DND-41 (cell line): ENCODE measurements around the gene PHACTR1.

Source experiments
- ATAC-seq: fragments of 200-7000 bp; cut with Tn5 transposase; 3 replicates; pipeline ENCODE4 v1.9.1; 2021; ENCODE audit warnings: low read depth; ENCODE audit not compliant: insufficient read depth
- DNase-seq: peaks from one replicate; pipeline ENCODE4 v3.0.0-alpha.2; 2020
- H2AFZ ChIP-seq: 2 replicates; pipeline ENCODE4 v1.6.0; 2012; ENCODE audit warnings: low read depth, low read length
- H3K27ac ChIP-seq: 2 replicates; pipeline ENCODE4 v1.5.1; 2012; ENCODE audit warnings: low read length, inconsistent platforms
- H3K27me3 ChIP-seq: fragments of 200-600 bp; sonication (generic); 2 replicates; pipeline ENCODE4 v1.6.0; 2012; ENCODE audit warnings: low read length, mild to moderate bottlenecking, inconsistent platforms; ENCODE audit not compliant: insufficient read depth, poor library complexity
- H3K36me3 ChIP-seq: 2 replicates; pipeline ENCODE4 v1.5.1; 2012; ENCODE audit warnings: low read length, inconsistent platforms; ENCODE audit not compliant: insufficient read depth
- H3K4me1 ChIP-seq: 2 replicates; pipeline ENCODE4 v1.5.1; 2012; ENCODE audit warnings: mild to moderate bottlenecking, low read length; ENCODE audit not compliant: insufficient read depth
- H3K4me2 ChIP-seq: 2 replicates; pipeline ENCODE4 v1.6.0; 2012; ENCODE audit warnings: mild to moderate bottlenecking, moderate library complexity, low read length, inconsistent platforms; ENCODE audit not compliant: insufficient read depth
- H3K4me3 ChIP-seq, 2 experiments: fragments of 200-600 bp in 1 of 2; shearing (Covaris generic) in 1 of 2; 2 replicates each; pipeline ENCODE4 v1.5.1; 2012 to 2016; ENCODE audit warnings: inconsistent platforms in 2 of 2, low read length in 2 of 2, mild to moderate bottlenecking in 2 of 2, low read depth in 1 of 2, moderate library complexity in 1 of 2
- H3K79me2 ChIP-seq: 2 replicates; pipeline ENCODE4 v1.6.0; 2012; ENCODE audit warnings: low read length, inconsistent platforms; ENCODE audit not compliant: insufficient read depth
- H3K9ac ChIP-seq: 2 replicates; pipeline ENCODE4 v1.6.0; 2012; ENCODE audit warnings: low read depth, mild to moderate bottlenecking, inconsistent platforms, low read length, moderate library complexity
- H3K9me3 ChIP-seq: 2 replicates; pipeline ENCODE4 v1.5.1; 2012; ENCODE audit warnings: low read length, moderate library complexity, mild to moderate bottlenecking, inconsistent platforms; ENCODE audit not compliant: insufficient read depth, severe bottlenecking
- H4K20me1 ChIP-seq: 2 replicates; pipeline ENCODE4 v1.6.0; 2012; ENCODE audit warnings: low read length; ENCODE audit not compliant: insufficient read depth
- CTCF ChIP-seq: IDR thresholded peaks from 2 replicates; pipeline ENCODE4 v1.5.1; 2012; ENCODE audit warnings: borderline replicate concordance, low read length, moderate library complexity, mild to moderate bottlenecking; ENCODE audit not compliant: poor library complexity, severe bottlenecking; ENCODE audit errors: extremely low read depth
- EZH2 ChIP-seq: IDR thresholded peaks from 3 replicates; pipeline ENCODE4 v1.6.1; 2012; ENCODE audit warnings: borderline replicate concordance, low read depth, mild to moderate bottlenecking, moderate library complexity, low read length, inconsistent platforms; ENCODE audit not compliant: severe bottlenecking

Gene PHACTR1

GRCh38 chr6:12955956-12956355 is 239.4 kb downstream of the PHACTR1 start:
- Histone ChIP-seq H3K27ac (no peak overlapping the region), H3K79me2 (no peaks in the 10 kb centered on the region), H3K4me3 (no peak overlapping the region), H3K4me1 (peaks cover 17% of the 10 kb centered on the region), H2AFZ (no peak overlapping the region), H3K36me3 (no peaks in the 10 kb centered on the region), H3K9me3 (no peaks in the 10 kb centered on the region), H3K27me3 (peaks cover 39% of the 10 kb centered on the region), H3K9ac (no peak overlapping the region), H4K20me1 (no peaks in the 10 kb centered on the region), H3K4me2 (no peak overlapping the region)
- TF ChIP-seq EZH2 (no peak), CTCF (no peak)
- ATAC-seq (no peak), DNase-seq (no peak)

- no peak for DNase-seq
- Histone ChIP-seq H4K20me1 (no peaks in the 10 kb centered on the region), H3K27ac (no peak overlapping the region), H3K4me2 (peak overlapping the region; percentile 69), H3K4me1 (peaks cover 17% of the 10 kb centered on the region), H3K9ac (peak overlapping the region; percentile 37; the same call in 1 of the 2 replicates), H2AFZ (peak overlapping the region; percentile 63), H3K4me3 (peak overlapping the region; percentile 28 to 56; a peak in 3 of 4 replicates), H3K79me2 (no peaks in the 10 kb centered on the region), H3K27me3 (peaks cover 39% of the 10 kb centered on the region), H3K9me3 (no peaks in the 10 kb centered on the region), H3K36me3 (no peaks in the 10 kb centered on the region)
- no peak for TF ChIP-seq EZH2
- TF ChIP-seq CTCF, result no peak
- no peak; the same call in 2 of the 3 replicates for ATAC-seq
Measured at GRCh38 chr6:12956991-12957320, 240.4 kb downstream of the PHACTR1 start.

GRCh38 chr6:12957321-12958051 is 240.9 kb downstream of the PHACTR1 start:
- Histone ChIP-seq H3K27ac (no peak overlapping the region), H2AFZ (peak overlapping the region; percentile 63), H4K20me1 (no peaks in the 10 kb centered on the region), H3K36me3 (no peaks in the 10 kb centered on the region), H3K4me2 (peak overlapping the region; percentile 69), H3K4me1 (peaks cover 17% of the 10 kb centered on the region), H3K9ac (peak overlapping the region; percentile 37; the same call in 1 of the 2 replicates), H3K79me2 (no peaks in the 10 kb centered on the region), H3K9me3 (no peaks in the 10 kb centered on the region), H3K27me3 (peaks cover 39% of the 10 kb centered on the region), H3K4me3 (peak overlapping the region; percentile 28 to 56; a peak in 3 of 4 replicates)
- ATAC-seq (peak; percentile 86), DNase-seq (peak; percentile 40)
- peak; percentile 93 for TF ChIP-seq EZH2
- TF ChIP-seq CTCF, result no peak
